ENCODE results near the gene SEMA6B.

Gene SEMA6B

GRCh38 chr19:4586691-4587090 is 27.2 kb upstream of the SEMA6B start:
- Histone ChIP-seq H3K27ac (ENCODE audit: low read length) (no peak overlapping the region), H3K4me3 (ENCODE audit: low read depth in 1 of 2, low read length in 2 of 2) (no peak overlapping the region), H3K27me3 (ENCODE audit: low read depth, low read length) (peaks cover 31% of the 10 kb centered on the region), H3K36me3 (ENCODE audit: control insufficient read depth in 1 of 2, insufficient read depth in 2 of 2, low read length in 2 of 2) (no peaks in the 10 kb centered on the region), H3K9me3 (ENCODE audit: control insufficient read depth in 1 of 2, low read length in 2 of 2) (no peaks in the 10 kb centered on the region), H3K4me1 (ENCODE audit: control insufficient read depth in 1 of 2, insufficient read depth in 2 of 2, low read length in 2 of 2) (peaks cover 0 to 14% of the 10 kb centered on the region in 2 donors)

DNA sequence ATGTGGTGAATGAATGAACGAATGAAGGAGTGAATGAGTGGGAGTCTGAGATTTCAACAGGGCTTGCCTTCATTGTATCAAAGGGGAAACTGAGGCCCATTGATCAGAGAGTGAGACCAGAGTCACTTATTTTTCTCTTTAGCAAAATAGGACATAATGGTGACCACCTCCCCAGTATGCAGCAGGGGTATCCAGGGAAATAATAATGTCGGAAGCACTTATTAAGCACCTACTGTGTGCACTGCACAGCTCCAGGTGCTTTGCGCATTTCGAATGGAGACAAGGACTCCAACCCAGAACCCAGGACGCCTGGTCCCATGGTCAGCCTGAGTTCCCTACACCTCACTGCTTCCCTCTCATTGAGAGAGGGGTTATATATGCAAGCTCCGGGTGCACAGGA is 26.8 kb upstream of the SEMA6B start:
- no peaks in the 10 kb centered on the region for H3K9me3 ChIP-seq (ENCODE audit: control insufficient read depth in 1 of 2, low read length in 2 of 2)
- no peaks in the 10 kb centered on the region for H3K36me3 ChIP-seq (ENCODE audit: control insufficient read depth in 1 of 2, insufficient read depth in 2 of 2, low read length in 2 of 2)
- H3K4me3 ChIP-seq (ENCODE audit: low read depth in 1 of 2, low read length in 2 of 2): no peak overlapping the region
- H3K27me3 ChIP-seq (ENCODE audit: low read depth, low read length): peaks cover 31% of the 10 kb centered on the region
- no peak overlapping the region for H3K27ac ChIP-seq (ENCODE audit: low read length)
- peaks cover 0 to 15% of the 10 kb centered on the region in 2 donors for H3K4me1 ChIP-seq (ENCODE audit: control insufficient read depth in 1 of 2, insufficient read depth in 2 of 2, low read length in 2 of 2)

DNA sequence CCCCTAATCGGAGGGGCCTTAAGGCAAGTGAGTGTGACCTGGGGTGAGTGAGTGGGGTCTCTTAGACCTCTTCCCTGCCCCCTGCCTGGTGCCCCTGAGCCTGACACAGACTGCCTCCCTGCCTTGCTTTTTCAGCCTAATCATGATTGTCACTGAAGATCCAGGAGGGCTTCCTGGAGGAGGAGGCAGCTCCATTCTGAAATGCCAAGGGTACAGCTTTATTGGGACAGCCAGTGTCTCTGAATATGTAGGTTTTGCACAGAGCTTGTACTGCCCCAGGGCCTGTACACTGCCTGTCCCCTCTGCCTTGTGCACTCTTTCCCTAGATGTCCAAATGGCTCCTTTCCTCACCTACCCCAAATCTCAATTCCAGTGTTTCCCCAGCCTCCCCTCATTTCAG is 26.1 kb upstream of the SEMA6B start:
- no peaks in the 10 kb centered on the region for H3K9me3 ChIP-seq (ENCODE audit: control insufficient read depth in 1 of 2, low read length in 2 of 2)
- H3K36me3 ChIP-seq (ENCODE audit: control insufficient read depth in 1 of 2, insufficient read depth in 2 of 2, low read length in 2 of 2): no peaks in the 10 kb centered on the region
- H3K4me3 ChIP-seq (ENCODE audit: low read depth in 1 of 2, low read length in 2 of 2): no peak overlapping the region
- no peak overlapping the region for H3K27ac ChIP-seq (ENCODE audit: low read length)
- H3K4me1 ChIP-seq (ENCODE audit: control insufficient read depth in 1 of 2, insufficient read depth in 2 of 2, low read length in 2 of 2): peaks cover 0 to 19% of the 10 kb centered on the region in 2 donors
- H3K27me3 ChIP-seq (ENCODE audit: low read depth, low read length): peaks cover 26% of the 10 kb centered on the region

DNA sequence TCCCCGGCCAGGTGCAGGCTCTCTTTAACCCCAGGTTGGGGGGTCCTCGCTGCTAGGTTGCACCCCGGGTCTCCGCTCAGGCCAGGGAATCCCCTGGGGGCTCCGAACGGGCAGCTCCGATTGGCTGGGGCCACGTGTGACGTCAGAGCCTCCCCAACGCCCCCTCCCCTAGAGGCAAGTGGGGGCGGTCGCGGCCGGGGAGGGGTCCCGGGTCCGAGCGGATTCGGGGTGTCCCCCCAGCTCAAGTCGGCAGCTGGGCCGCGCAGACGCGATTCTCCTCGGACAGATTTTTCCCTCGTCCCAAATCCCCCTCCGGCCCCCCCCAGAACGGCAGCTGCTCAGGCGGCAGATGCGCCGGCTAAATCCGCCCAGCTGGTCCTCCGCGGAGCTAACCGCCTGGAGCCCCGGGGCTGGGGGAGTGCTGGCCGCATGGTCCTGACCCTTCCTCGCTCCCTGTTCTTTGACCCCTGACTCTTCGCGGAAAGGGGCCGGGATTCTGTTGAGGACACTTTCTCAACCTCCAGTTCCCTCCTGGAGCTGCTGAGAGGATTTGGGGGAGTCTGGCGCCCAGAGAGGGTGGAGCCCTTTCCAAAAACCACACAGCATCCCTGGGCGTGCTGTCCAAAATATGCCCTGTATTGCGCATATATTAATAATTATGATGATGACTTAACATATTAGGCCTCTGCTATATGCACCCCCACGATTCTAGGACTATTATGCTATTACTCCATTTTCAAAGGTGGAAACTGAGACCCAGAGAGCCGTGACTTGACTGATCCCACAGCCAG is 25.4 kb upstream of the SEMA6B start:
- peak overlapping the region in 1 of 2 donors; percentile 58 for H3K4me3 ChIP-seq (ENCODE audit: low read depth in 1 of 2, low read length in 2 of 2)
- H3K36me3 ChIP-seq (ENCODE audit: control insufficient read depth in 1 of 2, insufficient read depth in 2 of 2, low read length in 2 of 2): no peaks in the 10 kb centered on the region
- no peak overlapping the region for H3K27ac ChIP-seq (ENCODE audit: low read length)
- H3K27me3 ChIP-seq (ENCODE audit: low read depth, low read length): peaks cover 26% of the 10 kb centered on the region
- H3K4me1 ChIP-seq (ENCODE audit: control insufficient read depth in 1 of 2, insufficient read depth in 2 of 2, low read length in 2 of 2): peaks cover 0 to 22% of the 10 kb centered on the region in 2 donors
- H3K9me3 ChIP-seq (ENCODE audit: control insufficient read depth in 1 of 2, low read length in 2 of 2): no peaks in the 10 kb centered on the region

GRCh38 chr19:4583961-4584669 is 24.6 kb upstream of the SEMA6B start:
- peaks cover 0 to 22% of the 10 kb centered on the region in 2 donors for H3K4me1 ChIP-seq (ENCODE audit: control insufficient read depth in 1 of 2, insufficient read depth in 2 of 2, low read length in 2 of 2)
- H3K4me3 ChIP-seq (ENCODE audit: low read depth in 1 of 2, low read length in 2 of 2): peak overlapping the region in 1 of 2 donors; percentile 58
- no peaks in the 10 kb centered on the region for H3K36me3 ChIP-seq (ENCODE audit: control insufficient read depth in 1 of 2, insufficient read depth in 2 of 2, low read length in 2 of 2)
- H3K27ac ChIP-seq (ENCODE audit: low read length): no peak overlapping the region
- H3K27me3 ChIP-seq (ENCODE audit: low read depth, low read length): peaks cover 26% of the 10 kb centered on the region
- no peaks in the 10 kb centered on the region for H3K9me3 ChIP-seq (ENCODE audit: control insufficient read depth in 1 of 2, low read length in 2 of 2)

- Histone ChIP-seq H3K27me3 (ENCODE audit: low read depth, low read length) (peaks cover 26% of the 10 kb centered on the region), H3K36me3 (ENCODE audit: control insufficient read depth in 1 of 2, insufficient read depth in 2 of 2, low read length in 2 of 2) (no peaks in the 10 kb centered on the region), H3K4me3 (ENCODE audit: low read depth in 1 of 2, low read length in 2 of 2) (no peak overlapping the region), H3K9me3 (ENCODE audit: control insufficient read depth in 1 of 2, low read length in 2 of 2) (no peaks in the 10 kb centered on the region), H3K27ac (ENCODE audit: low read length) (no peak overlapping the region), H3K4me1 (ENCODE audit: control insufficient read depth in 1 of 2, insufficient read depth in 2 of 2, low read length in 2 of 2) (peaks cover 0 to 22% of the 10 kb centered on the region in 2 donors)
Measured at GRCh38 chr19:4582980-4583842, 23.7 kb upstream of the SEMA6B start.

GRCh38 chr19:4581666-4582553 is 22.4 kb upstream of the SEMA6B start:
- Histone ChIP-seq H3K4me3 (ENCODE audit: low read depth in 1 of 2, low read length in 2 of 2) (no peak overlapping the region), H3K4me1 (ENCODE audit: control insufficient read depth in 1 of 2, insufficient read depth in 2 of 2, low read length in 2 of 2) (peaks cover 0 to 22% of the 10 kb centered on the region in 2 donors), H3K9me3 (ENCODE audit: control insufficient read depth in 1 of 2, low read length in 2 of 2) (no peaks in the 10 kb centered on the region), H3K27me3 (ENCODE audit: low read depth, low read length) (peaks cover 26% of the 10 kb centered on the region), H3K36me3 (ENCODE audit: control insufficient read depth in 1 of 2, insufficient read depth in 2 of 2, low read length in 2 of 2) (no peaks in the 10 kb centered on the region), H3K27ac (ENCODE audit: low read length) (no peak overlapping the region)

DNA sequence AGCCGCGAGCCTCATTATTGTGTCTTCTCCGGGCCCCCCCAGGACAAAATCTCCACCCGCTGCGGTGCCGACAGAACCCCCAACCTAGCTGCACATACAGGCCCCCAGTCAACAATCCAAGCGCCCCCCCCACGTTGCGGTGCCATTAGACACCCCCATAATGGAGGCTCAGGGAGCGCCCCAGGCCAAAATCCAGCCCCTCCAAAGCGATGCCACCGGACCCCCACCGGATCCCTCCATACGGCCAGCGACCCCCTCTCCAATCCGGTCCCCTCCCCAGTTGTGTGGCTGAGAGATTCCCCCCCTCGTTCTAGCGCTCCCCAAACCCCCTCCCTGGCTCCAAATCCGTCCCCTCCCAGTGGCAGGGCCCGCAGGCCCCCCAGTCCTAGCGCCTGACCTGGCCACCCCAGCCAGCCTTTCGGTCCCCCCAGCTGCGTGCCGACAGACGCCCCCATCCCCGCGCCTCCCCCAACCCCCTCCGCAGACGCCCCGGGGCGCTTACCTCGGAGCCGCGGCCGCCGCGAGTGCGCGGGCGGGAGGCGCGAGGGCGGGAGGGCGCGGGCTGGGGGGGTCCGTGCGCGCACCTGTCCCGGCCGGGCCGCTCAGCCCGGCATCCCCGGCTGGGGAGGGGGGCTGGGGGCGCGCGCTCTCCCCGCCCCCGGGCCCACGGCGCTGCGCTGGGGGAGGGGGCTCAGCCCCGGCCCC is 21.6 kb upstream of the SEMA6B start:
- no peaks in the 10 kb centered on the region for H3K36me3 ChIP-seq (ENCODE audit: control insufficient read depth in 1 of 2, insufficient read depth in 2 of 2, low read length in 2 of 2)
- peaks cover 0 to 22% of the 10 kb centered on the region in 2 donors for H3K4me1 ChIP-seq (ENCODE audit: control insufficient read depth in 1 of 2, insufficient read depth in 2 of 2, low read length in 2 of 2)
- H3K27me3 ChIP-seq (ENCODE audit: low read depth, low read length): peaks cover 22% of the 10 kb centered on the region
- peak overlapping the region in 1 of 2 donors; percentile 34 for H3K4me3 ChIP-seq (ENCODE audit: low read depth in 1 of 2, low read length in 2 of 2)
- no peak overlapping the region for H3K27ac ChIP-seq (ENCODE audit: low read length)
- H3K9me3 ChIP-seq (ENCODE audit: control insufficient read depth in 1 of 2, low read length in 2 of 2): no peaks in the 10 kb centered on the region

DNA sequence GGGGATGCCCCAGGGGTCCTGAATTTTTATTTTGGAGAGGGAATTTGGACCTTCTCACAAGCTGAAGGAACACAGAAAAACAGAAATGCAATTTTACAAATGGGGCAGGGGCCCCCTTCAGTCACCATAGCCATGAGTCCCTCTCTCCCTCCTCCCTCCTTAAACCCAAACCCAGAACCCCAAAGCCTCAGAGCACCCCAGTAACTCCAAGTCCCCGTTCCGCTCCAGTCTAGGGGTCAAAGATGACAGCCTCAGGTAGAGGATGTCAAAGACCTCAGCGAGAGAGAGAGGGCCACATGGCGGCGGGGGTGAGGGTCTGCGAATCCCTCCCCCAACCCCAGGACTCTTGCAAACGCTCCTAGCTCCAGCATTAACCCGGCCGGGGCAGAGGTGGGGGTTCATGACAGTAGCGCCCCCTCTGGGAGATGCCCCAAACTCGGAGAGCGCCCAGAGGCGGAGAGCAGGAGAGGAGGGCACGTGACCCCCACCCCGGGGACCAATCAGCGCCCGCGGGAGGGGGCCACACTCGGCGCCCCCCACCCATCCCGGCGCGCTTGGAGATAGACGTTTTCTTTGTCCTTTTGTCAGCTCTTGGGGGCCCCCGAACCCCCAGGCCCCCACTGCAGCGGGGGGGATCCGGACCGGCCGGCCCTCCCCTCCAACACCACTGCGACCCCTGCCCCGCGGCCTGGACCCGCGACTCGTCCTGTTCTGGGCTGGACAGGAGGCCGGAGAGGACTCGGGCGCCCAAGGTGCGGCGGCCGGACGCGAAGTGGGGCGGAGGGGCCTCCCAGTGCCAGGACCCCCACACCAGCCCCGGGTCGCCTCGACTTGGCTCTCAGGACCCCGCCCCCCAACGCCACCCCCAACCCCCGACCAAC is 20.8 kb upstream of the SEMA6B start:
- Histone ChIP-seq H3K9me3 (ENCODE audit: control insufficient read depth in 1 of 2, low read length in 2 of 2) (no peaks in the 10 kb centered on the region), H3K27ac (ENCODE audit: low read length) (no peak overlapping the region), H3K4me1 (ENCODE audit: control insufficient read depth in 1 of 2, insufficient read depth in 2 of 2, low read length in 2 of 2) (peaks cover 0 to 22% of the 10 kb centered on the region in 2 donors), H3K36me3 (ENCODE audit: control insufficient read depth in 1 of 2, insufficient read depth in 2 of 2, low read length in 2 of 2) (no peaks in the 10 kb centered on the region), H3K27me3 (ENCODE audit: low read depth, low read length) (peaks cover 17% of the 10 kb centered on the region), H3K4me3 (ENCODE audit: low read depth in 1 of 2, low read length in 2 of 2) (peak overlapping the region in 1 of 2 donors; percentile 31)

Measured in muscle layer of duodenum (tissue), 2 donors.